ENCODE results near the gene ZNF724. TPM values are rescaled to one million over a fixed set of nuclear protein-coding genes. Genes with fewer than 3 reads are reported as not detected.

The ZNF724 gene
- total and polyA plus RNA-seq, 2 of the 8 experiments (the other 6 are each of a cell fraction or from before 2014, with no cell fraction given), result 8.7 to 67.2 TPM

GRCh38 chr19:23273590-23274412, 23.6 kb upstream of the ZNF724 start (continued):
- TF ChIP-seq ATF2 (IDR thresholded peaks at IDR 0.05; ENCODE audit: low read length), result no peak
- TF ChIP-seq SUZ12 (IDR thresholded peaks at IDR 0.05; ENCODE audit: low read length), result no peak
- TF ChIP-seq JUN (IDR thresholded peaks at IDR 0.05; ENCODE audit: low read depth, low read length), result no peak
- no peak for TF ChIP-seq BACH1 (IDR thresholded peaks at IDR 0.05; ENCODE audit: low read length)
- no peak for TF ChIP-seq MAFK (IDR thresholded peaks at IDR 0.05; ENCODE audit: low read depth, low read length)
- TF ChIP-seq CHD2 (IDR thresholded peaks at IDR 0.05; ENCODE audit: low read length), result 0 out of 2 replicates have a peak, but pooled peaks have one; percentile 17
- no peak; the same call in 1 of the 2 replicates for TF ChIP-seq JUND (IDR thresholded peaks at IDR 0.05; ENCODE audit: low read length)
- peak; percentile 93 for TF ChIP-seq YY1 (IDR thresholded peaks at IDR 0.05; ENCODE audit: low read depth, low read length)
- TF ChIP-seq EGR1 (IDR thresholded peaks at IDR 0.05; ENCODE audit: borderline replicate concordance, low read depth, low read length), result no peak
- peak; percentile 97 for TF ChIP-seq PHF8 (conservative IDR thresholded peaks at IDR 0.05; ENCODE audit: low read depth, low read length)
- peak; percentile 95 to 99 for TF ChIP-seq POLR2A (IDR thresholded peaks at IDR 0.05; ENCODE audit: control extremely low read depth in 1 of 2, low read depth in 2 of 2, low read length in 2 of 2)
- TF ChIP-seq TAF7 (optimal IDR thresholded peaks at IDR 0.05; ENCODE audit: borderline replicate concordance, low read depth, low read length), result no peak
- TF ChIP-seq TBP (IDR thresholded peaks at IDR 0.05; ENCODE audit: low read depth, low read length), result peak; percentile 92
- TF ChIP-seq ZNF274 (IDR thresholded peaks at IDR 0.05; ENCODE audit: borderline replicate concordance, extremely low read depth, low read length), result no peak
- TF ChIP-seq SP4 (IDR thresholded peaks at IDR 0.05; ENCODE audit: low read length), result no peak
- TF ChIP-seq TEAD4 (IDR thresholded peaks at IDR 0.05; ENCODE audit: low read depth, low read length), result no peak
- no peak for TF ChIP-seq KDM1A (IDR thresholded peaks at IDR 0.05; ENCODE audit: borderline replicate concordance, low read length)
- TF ChIP-seq E2F6 (IDR thresholded peaks at IDR 0.05), result no peak
- no peak for TF ChIP-seq USF2 (IDR thresholded peaks at IDR 0.05; ENCODE audit: low read length)

Data from H1 (cell line).